ENCODE data around the gene FAM72B. TPM values are rescaled to one million over a fixed set of nuclear protein-coding genes. Genes with fewer than 3 reads are reported as not detected.
"Not testable (repeated sequence)": the region's sequence is repeated elsewhere in the genome, so short reads cannot be mapped to it uniquely, and the experiment has no call there.

Gene FAM72B
- polyA plus RNA-seq, 1 of the 3 experiments (the other 2 are of a cell fraction): 5.1 TPM

DNA sequence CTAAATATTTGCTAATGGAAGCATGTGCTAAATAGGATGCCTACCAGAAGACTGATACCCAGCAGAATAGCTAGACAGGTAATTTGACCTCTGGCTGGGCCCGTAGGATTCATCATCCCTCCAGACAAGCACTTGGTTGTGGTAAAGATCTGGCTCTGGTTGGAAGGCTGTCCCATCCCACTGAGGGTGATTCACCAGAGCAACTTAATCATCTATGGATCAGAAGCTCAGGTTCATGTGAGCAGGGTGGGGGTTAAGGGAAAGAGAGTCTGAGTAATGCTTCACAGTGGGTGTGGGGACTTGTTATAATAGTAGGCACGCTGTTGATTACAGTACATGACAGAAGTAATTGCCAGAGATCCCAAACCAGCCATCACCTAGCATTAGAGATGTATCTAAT is 26.5 kb downstream of the FAM72B start:
- no CpG with 5 or more reads among the region's 2 CpGs for WGBS (ENCODE audit: low lambda C conversion rate)
- H2AFZ ChIP-seq (ENCODE audit: low read depth); H3K9me2 ChIP-seq; H3F3A ChIP-seq (replicated peaks; ENCODE audit: insufficient read depth); H3K4me1 ChIP-seq (ENCODE audit: control insufficient read depth in 1 of 2, insufficient read depth in 2 of 2, low read depth in 1 of 2, low read length in 1 of 2); H3K79me2 ChIP-seq (ENCODE audit: insufficient read depth); POLR2A ChIA-PET; H3K27me3 ChIP-seq (ENCODE audit: insufficient read depth); H3K9ac ChIP-seq; DNase-seq; H4K20me1 ChIP-seq (ENCODE audit: insufficient read depth); CTCF ChIA-PET; H3K9me3 ChIP-seq; H3K4me2 ChIP-seq; H3K36me3 ChIP-seq (replicated peaks in 1 of 2; ENCODE audit: control insufficient read depth in 1 of 2, insufficient read depth in 2 of 2, low read length in 1 of 2); H3K4me3 ChIP-seq (ENCODE audit: low read depth in 2 of 2, low read length in 1 of 2); H3K27ac ChIP-seq (ENCODE audit: low read depth in 2 of 2, low read length in 1 of 2): not testable (repeated sequence)

DNA sequence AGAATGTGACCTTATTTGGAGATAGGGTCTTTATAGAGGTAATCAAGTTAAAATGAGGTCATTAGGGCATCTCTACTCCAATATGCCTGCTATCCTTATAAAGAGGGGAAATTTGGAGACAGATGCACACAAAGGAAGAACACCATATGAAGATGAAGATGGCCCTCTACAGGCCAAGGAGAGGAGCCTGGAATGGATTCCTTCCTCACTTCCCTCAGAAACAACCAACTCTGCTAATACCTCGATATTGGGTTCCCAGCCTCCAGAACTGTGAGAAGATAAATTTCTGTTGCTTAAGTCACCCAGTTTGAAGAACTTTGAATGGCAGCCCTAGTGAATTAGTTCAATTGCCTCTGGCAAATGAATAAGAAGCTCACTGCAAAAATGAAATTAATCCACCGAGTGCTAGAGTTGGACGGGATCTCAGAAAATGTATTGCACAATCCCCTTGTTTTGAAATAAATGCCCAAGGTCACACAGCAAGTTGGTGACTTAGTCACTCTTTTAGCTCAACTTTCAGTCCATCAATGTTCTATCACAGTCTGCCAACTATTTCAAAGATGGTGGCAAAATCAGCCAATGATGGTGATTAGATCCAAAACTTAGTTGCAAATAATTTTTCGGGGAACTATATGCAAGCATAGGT is 27.1 kb downstream of the FAM72B start:
- H3K4me3 ChIP-seq (ENCODE audit: low read depth in 2 of 2, low read length in 1 of 2); H3K9ac ChIP-seq; H3K9me3 ChIP-seq; DNase-seq; H3K9me2 ChIP-seq; H2AFZ ChIP-seq (ENCODE audit: low read depth); H4K20me1 ChIP-seq (ENCODE audit: insufficient read depth); H3K79me2 ChIP-seq (ENCODE audit: insufficient read depth); POLR2A ChIA-PET; CTCF ChIA-PET; H3K4me1 ChIP-seq (ENCODE audit: control insufficient read depth in 1 of 2, insufficient read depth in 2 of 2, low read depth in 1 of 2, low read length in 1 of 2); H3K27ac ChIP-seq (ENCODE audit: low read depth in 2 of 2, low read length in 1 of 2); H3K4me2 ChIP-seq; H3K27me3 ChIP-seq (ENCODE audit: insufficient read depth); H3K36me3 ChIP-seq (replicated peaks in 1 of 2; ENCODE audit: control insufficient read depth in 1 of 2, insufficient read depth in 2 of 2, low read length in 1 of 2); H3F3A ChIP-seq (replicated peaks; ENCODE audit: insufficient read depth): not testable (repeated sequence)
- WGBS (ENCODE audit: low lambda C conversion rate): no CpG with 5 or more reads among the region's 4 CpGs

DNA sequence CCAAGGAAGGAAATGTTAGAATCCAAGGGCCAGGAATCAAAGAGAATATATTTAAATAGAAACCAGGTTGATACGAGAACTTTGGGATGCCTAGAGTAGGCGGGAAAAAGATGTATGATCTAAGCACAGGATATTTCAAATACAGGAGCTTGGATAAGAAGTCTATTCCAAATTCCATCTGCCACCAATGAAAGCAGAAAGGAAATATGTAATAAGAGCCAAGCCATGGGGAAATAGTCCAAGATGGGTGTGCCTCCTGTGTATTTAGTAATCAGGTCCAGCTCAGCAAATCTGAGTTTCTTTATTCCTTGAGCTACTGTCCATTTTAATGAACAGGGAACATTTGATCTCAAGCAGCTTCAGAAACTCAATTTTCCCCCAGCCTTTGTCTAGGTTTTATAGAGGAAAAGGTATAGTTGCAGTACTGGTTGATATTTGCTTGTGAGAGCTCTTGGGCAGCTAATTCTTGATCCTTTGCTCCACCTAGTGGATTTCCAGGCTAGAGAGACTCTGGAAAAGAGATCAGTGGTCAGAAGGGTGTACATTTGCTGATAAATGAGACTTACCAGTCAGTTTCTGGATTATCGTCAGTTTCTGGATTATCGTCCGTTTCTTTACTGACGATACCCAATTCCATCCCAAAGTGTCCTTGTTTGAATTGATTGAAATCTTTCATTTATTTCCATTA is 28.3 kb downstream of the FAM72B start:
- H3K4me3 ChIP-seq (ENCODE audit: low read depth in 2 of 2, low read length in 1 of 2); CTCF ChIA-PET; H3K79me2 ChIP-seq (ENCODE audit: insufficient read depth); POLR2A ChIA-PET; H3F3A ChIP-seq (replicated peaks; ENCODE audit: insufficient read depth); H3K4me1 ChIP-seq (ENCODE audit: control insufficient read depth in 1 of 2, insufficient read depth in 2 of 2, low read depth in 1 of 2, low read length in 1 of 2); H3K27ac ChIP-seq (ENCODE audit: low read depth in 2 of 2, low read length in 1 of 2); H3K9me2 ChIP-seq; H3K9ac ChIP-seq; H4K20me1 ChIP-seq (ENCODE audit: insufficient read depth); H3K4me2 ChIP-seq; DNase-seq; H3K36me3 ChIP-seq (replicated peaks in 1 of 2; ENCODE audit: control insufficient read depth in 1 of 2, insufficient read depth in 2 of 2, low read length in 1 of 2); H2AFZ ChIP-seq (ENCODE audit: low read depth); H3K9me3 ChIP-seq; H3K27me3 ChIP-seq (ENCODE audit: insufficient read depth): not testable (repeated sequence)
- 95% methylated on average over 6 of the region's 6 CpGs for WGBS (ENCODE audit: low lambda C conversion rate)
- TF ChIP-seq, protein P1, sequence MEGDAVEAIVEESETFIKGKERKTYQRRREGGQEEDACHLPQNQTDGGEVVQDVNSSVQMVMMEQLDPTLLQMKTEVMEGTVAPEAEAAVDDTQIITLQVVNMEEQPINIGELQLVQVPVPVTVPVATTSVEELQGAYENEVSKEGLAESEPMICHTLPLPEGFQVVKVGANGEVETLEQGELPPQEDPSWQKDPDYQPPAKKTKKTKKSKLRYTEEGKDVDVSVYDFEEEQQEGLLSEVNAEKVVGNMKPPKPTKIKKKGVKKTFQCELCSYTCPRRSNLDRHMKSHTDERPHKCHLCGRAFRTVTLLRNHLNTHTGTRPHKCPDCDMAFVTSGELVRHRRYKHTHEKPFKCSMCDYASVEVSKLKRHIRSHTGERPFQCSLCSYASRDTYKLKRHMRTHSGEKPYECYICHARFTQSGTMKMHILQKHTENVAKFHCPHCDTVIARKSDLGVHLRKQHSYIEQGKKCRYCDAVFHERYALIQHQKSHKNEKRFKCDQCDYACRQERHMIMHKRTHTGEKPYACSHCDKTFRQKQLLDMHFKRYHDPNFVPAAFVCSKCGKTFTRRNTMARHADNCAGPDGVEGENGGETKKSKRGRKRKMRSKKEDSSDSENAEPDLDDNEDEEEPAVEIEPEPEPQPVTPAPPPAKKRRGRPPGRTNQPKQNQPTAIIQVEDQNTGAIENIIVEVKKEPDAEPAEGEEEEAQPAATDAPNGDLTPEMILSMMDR (IDR thresholded peaks at IDR 0.05): peak; percentile 38
- TF ChIP-seq RAD21 (IDR thresholded peaks at IDR 0.05; ENCODE audit: low read length): peak; percentile 28; the same call in 1 of the 2 replicates

DNA sequence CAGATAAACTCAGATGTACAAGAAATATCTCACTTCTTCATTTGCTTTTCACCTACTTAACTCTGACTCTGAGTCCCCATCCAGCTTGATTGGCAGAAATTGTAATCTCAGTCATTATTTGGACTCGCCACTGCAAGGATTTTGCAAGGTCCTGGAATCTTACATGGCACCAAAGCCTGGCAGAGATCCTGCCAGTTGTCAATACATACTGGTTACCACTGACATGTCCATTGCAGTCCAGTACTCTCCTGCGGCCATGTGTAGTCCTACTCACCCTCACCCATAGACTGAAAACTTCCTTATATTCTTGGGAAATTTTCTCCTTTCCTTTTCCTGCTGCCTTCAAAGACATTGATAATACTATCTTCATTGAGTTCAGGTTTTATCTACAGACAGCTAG is 29.3 kb downstream of the FAM72B start:
- H3K27me3 ChIP-seq (ENCODE audit: insufficient read depth); H3K9me2 ChIP-seq; H3K36me3 ChIP-seq (replicated peaks in 1 of 2; ENCODE audit: control insufficient read depth in 1 of 2, insufficient read depth in 2 of 2, low read length in 1 of 2); H2AFZ ChIP-seq (ENCODE audit: low read depth); DNase-seq; POLR2A ChIA-PET; H3K4me3 ChIP-seq (ENCODE audit: low read depth in 2 of 2, low read length in 1 of 2); H3K9me3 ChIP-seq; H3K27ac ChIP-seq (ENCODE audit: low read depth in 2 of 2, low read length in 1 of 2); H3K4me1 ChIP-seq (ENCODE audit: control insufficient read depth in 1 of 2, insufficient read depth in 2 of 2, low read depth in 1 of 2, low read length in 1 of 2); H3K79me2 ChIP-seq (ENCODE audit: insufficient read depth); H3F3A ChIP-seq (replicated peaks; ENCODE audit: insufficient read depth); H4K20me1 ChIP-seq (ENCODE audit: insufficient read depth); H3K9ac ChIP-seq; H3K4me2 ChIP-seq; CTCF ChIA-PET: not testable (repeated sequence)
- WGBS (ENCODE audit: low lambda C conversion rate): 100% methylated on average over 1 of the region's 2 CpGs

DNA sequence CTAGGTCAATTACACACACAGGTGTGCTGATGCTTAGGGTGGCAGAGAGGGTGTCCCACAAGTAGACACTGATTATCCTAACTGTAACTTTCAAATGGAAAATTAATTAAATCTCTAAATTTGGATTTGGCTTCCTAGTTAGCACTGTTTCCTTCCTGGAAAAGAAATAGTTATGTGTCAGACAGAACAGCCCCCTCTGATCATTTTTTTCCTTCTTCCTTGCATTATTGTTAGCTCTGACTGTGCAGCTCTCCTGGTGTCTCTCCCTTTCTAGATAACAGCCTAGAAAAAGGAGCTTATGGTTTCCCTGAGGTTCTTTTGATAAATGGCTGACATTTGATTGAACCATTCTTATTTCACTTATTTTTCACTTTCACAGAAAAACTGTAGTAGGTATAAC is 31.4 kb downstream of the FAM72B start:
- H2AFZ ChIP-seq (ENCODE audit: low read depth); DNase-seq; H3K4me1 ChIP-seq (ENCODE audit: control insufficient read depth in 1 of 2, insufficient read depth in 2 of 2, low read depth in 1 of 2, low read length in 1 of 2); H3K4me3 ChIP-seq (ENCODE audit: low read depth in 2 of 2, low read length in 1 of 2); H3K9ac ChIP-seq; H3K36me3 ChIP-seq (replicated peaks in 1 of 2; ENCODE audit: control insufficient read depth in 1 of 2, insufficient read depth in 2 of 2, low read length in 1 of 2); H3K9me3 ChIP-seq; H3K9me2 ChIP-seq; H4K20me1 ChIP-seq (ENCODE audit: insufficient read depth); H3K27ac ChIP-seq (ENCODE audit: low read depth in 2 of 2, low read length in 1 of 2); H3K79me2 ChIP-seq (ENCODE audit: insufficient read depth); H3F3A ChIP-seq (replicated peaks; ENCODE audit: insufficient read depth); H3K27me3 ChIP-seq (ENCODE audit: insufficient read depth); H3K4me2 ChIP-seq; POLR2A ChIA-PET; CTCF ChIA-PET: not testable (repeated sequence)

DNA sequence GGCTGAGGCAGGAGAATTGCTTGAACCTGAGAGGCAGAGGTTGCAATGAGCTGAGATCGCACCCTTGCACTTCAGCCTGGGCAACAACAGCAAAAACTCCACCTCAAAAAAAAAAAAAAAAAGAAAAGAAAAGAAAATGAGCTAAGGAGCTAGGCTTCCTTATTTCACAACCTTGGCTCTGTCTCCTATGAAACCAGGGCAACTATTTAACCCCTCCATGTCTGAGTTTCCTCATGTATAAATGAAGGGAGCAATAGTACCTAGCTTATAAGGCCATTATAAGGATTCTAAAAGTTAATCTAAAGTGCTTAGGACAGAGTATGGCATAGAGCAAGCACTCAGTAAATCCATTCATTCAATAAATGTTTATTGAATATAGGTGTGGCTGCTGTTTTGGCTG is 32.8 kb downstream of the FAM72B start:
- H3K9me2 ChIP-seq; H3K9ac ChIP-seq; DNase-seq; H3K36me3 ChIP-seq (replicated peaks in 1 of 2; ENCODE audit: control insufficient read depth in 1 of 2, insufficient read depth in 2 of 2, low read length in 1 of 2); H3K27me3 ChIP-seq (ENCODE audit: insufficient read depth); CTCF ChIA-PET; H4K20me1 ChIP-seq (ENCODE audit: insufficient read depth); POLR2A ChIA-PET; H3K4me3 ChIP-seq (ENCODE audit: low read depth in 2 of 2, low read length in 1 of 2); H2AFZ ChIP-seq (ENCODE audit: low read depth); H3K9me3 ChIP-seq; H3K27ac ChIP-seq (ENCODE audit: low read depth in 2 of 2, low read length in 1 of 2); H3K4me2 ChIP-seq; H3K79me2 ChIP-seq (ENCODE audit: insufficient read depth); H3K4me1 ChIP-seq (ENCODE audit: control insufficient read depth in 1 of 2, insufficient read depth in 2 of 2, low read depth in 1 of 2, low read length in 1 of 2); H3F3A ChIP-seq (replicated peaks; ENCODE audit: insufficient read depth): not testable (repeated sequence)
- WGBS (ENCODE audit: low lambda C conversion rate): 80% methylated on average over 1 of the region's 1 CpG

Measured in SK-N-SH (cell line).